ENCODE data around the gene ATP6V1E1.

DNA sequence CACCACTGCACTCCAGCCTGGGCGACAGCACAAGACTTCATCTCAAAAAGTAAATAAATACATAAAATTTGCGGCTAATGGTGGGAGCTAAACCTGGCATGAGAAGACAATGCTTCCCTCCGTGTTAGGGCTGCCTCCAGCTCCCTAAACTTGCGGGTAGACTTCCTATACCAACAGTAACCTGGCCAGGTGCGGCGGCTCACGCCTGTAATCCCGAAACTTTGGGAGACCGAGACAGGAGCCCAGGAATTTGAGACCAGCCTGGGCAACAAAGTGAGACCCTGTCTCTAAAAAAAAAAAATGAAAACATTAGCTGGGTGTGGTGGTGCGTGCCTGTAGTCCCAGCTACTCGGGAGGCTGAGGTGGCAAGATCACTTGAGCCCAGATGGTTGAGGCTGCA is 39.9 kb downstream of the ATP6V1E1 start:
- TF ChIP-seq EP300 (IDR thresholded peaks at IDR 0.05) (no peak), POLR2AphosphoS5 (IDR thresholded peaks at IDR 0.05) (no peak), POLR2A (IDR thresholded peaks at IDR 0.05; ENCODE audit: low read depth) (no peak)
- TF ChIP-seq, protein P1, sequence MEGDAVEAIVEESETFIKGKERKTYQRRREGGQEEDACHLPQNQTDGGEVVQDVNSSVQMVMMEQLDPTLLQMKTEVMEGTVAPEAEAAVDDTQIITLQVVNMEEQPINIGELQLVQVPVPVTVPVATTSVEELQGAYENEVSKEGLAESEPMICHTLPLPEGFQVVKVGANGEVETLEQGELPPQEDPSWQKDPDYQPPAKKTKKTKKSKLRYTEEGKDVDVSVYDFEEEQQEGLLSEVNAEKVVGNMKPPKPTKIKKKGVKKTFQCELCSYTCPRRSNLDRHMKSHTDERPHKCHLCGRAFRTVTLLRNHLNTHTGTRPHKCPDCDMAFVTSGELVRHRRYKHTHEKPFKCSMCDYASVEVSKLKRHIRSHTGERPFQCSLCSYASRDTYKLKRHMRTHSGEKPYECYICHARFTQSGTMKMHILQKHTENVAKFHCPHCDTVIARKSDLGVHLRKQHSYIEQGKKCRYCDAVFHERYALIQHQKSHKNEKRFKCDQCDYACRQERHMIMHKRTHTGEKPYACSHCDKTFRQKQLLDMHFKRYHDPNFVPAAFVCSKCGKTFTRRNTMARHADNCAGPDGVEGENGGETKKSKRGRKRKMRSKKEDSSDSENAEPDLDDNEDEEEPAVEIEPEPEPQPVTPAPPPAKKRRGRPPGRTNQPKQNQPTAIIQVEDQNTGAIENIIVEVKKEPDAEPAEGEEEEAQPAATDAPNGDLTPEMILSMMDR (IDR thresholded peaks at IDR 0.05) = no peak

All from esophagus muscularis mucosa (tissue), 4 donors.